ENCODE measurements around the gene PTGR3.

DNA sequence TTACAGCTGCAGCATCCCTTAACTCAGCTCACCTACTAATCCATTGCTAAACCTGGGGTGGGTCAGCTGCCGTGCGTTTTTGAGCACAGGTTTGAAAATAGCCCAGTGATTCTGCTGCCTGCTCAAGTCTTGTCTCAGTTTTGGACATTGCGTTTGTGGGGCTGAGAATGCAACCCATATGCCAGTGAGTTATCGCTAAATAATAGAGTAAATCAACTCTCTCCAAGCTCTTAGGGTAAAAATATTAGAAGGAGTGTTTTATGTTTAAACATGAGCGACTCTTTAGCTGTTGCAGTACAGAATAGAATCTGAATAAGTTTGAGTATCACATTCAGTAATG lies 3.8 kb upstream of the PTGR3 start:
- TF ChIP-seq CTCF (IDR thresholded peaks at IDR 0.05; ENCODE audit: low read depth, low read length, missing input control) (no peak), ZBTB33 (IDR thresholded peaks at IDR 0.05) (no peak), YY1 (IDR thresholded peaks at IDR 0.05) (no peak), MAX (IDR thresholded peaks at IDR 0.05) (no peak), TAF1 (conservative IDR thresholded peaks at IDR 0.05) (no peak), RAD21 (IDR thresholded peaks at IDR 0.05) (no peak), JUND (IDR thresholded peaks at IDR 0.05) (no peak)
- TF ChIP-seq, protein P1, sequence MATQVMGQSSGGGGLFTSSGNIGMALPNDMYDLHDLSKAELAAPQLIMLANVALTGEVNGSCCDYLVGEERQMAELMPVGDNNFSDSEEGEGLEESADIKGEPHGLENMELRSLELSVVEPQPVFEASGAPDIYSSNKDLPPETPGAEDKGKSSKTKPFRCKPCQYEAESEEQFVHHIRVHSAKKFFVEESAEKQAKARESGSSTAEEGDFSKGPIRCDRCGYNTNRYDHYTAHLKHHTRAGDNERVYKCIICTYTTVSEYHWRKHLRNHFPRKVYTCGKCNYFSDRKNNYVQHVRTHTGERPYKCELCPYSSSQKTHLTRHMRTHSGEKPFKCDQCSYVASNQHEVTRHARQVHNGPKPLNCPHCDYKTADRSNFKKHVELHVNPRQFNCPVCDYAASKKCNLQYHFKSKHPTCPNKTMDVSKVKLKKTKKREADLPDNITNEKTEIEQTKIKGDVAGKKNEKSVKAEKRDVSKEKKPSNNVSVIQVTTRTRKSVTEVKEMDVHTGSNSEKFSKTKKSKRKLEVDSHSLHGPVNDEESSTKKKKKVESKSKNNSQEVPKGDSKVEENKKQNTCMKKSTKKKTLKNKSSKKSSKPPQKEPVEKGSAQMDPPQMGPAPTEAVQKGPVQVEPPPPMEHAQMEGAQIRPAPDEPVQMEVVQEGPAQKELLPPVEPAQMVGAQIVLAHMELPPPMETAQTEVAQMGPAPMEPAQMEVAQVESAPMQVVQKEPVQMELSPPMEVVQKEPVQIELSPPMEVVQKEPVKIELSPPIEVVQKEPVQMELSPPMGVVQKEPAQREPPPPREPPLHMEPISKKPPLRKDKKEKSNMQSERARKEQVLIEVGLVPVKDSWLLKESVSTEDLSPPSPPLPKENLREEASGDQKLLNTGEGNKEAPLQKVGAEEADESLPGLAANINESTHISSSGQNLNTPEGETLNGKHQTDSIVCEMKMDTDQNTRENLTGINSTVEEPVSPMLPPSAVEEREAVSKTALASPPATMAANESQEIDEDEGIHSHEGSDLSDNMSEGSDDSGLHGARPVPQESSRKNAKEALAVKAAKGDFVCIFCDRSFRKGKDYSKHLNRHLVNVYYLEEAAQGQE (IDR thresholded peaks at IDR 0.05): no peak
